ENCODE measurements around the gene CINP. TPM values are rescaled to one million over a fixed set of nuclear protein-coding genes. Genes with fewer than 3 reads are reported as not detected.
"Not testable (repeated sequence)": the region's sequence is repeated elsewhere in the genome, so short reads cannot be mapped to it uniquely, and the experiment has no call there.

The CINP gene
- total RNA-seq, 1 experiment from 2014 or later, result 38.3 TPM

- no peaks in the 10 kb centered on the region for H3K9me3 Mint-ChIP-seq (ENCODE audit: low read depth, unreplicated experiment)
- intact Hi-C loops (cut with micrococcal nuclease; ENCODE audit: unreplicated experiment), result no loop called here
- peaks cover 66% of the 10 kb centered on the region for H3K36me3 Mint-ChIP-seq (ENCODE audit: insufficient read depth, unreplicated experiment)
- H3K27ac Mint-ChIP-seq (ENCODE audit: unreplicated experiment), result no peak overlapping the region
- CTCF ChIA-PET, result no interaction called here
- no peak for DNase-seq
- BruUV-seq (replicated peaks), result no TSS peak
- H3K4me1 Mint-ChIP-seq (ENCODE audit: low read depth, unreplicated experiment), result no peaks in the 10 kb centered on the region
- H3K27me3 Mint-ChIP-seq (ENCODE audit: unreplicated experiment), result no peaks in the 10 kb centered on the region
- TF ChIP-seq, protein P1, sequence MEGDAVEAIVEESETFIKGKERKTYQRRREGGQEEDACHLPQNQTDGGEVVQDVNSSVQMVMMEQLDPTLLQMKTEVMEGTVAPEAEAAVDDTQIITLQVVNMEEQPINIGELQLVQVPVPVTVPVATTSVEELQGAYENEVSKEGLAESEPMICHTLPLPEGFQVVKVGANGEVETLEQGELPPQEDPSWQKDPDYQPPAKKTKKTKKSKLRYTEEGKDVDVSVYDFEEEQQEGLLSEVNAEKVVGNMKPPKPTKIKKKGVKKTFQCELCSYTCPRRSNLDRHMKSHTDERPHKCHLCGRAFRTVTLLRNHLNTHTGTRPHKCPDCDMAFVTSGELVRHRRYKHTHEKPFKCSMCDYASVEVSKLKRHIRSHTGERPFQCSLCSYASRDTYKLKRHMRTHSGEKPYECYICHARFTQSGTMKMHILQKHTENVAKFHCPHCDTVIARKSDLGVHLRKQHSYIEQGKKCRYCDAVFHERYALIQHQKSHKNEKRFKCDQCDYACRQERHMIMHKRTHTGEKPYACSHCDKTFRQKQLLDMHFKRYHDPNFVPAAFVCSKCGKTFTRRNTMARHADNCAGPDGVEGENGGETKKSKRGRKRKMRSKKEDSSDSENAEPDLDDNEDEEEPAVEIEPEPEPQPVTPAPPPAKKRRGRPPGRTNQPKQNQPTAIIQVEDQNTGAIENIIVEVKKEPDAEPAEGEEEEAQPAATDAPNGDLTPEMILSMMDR (IDR thresholded peaks at IDR 0.05; ENCODE audit: unreplicated experiment), result no peak
- no peak overlapping the region for H3K4me3 Mint-ChIP-seq (ENCODE audit: low read depth, unreplicated experiment)
Measured at GRCh38 chr14:102359341-102359740, 3.3 kb downstream of the CINP start.

GRCh38 chr14:102356280-102356679 is 6.4 kb downstream of the CINP start:
- no peaks in the 10 kb centered on the region for H3K4me1 Mint-ChIP-seq (ENCODE audit: low read depth, unreplicated experiment)
- H3K36me3 Mint-ChIP-seq (ENCODE audit: insufficient read depth, unreplicated experiment), result peaks cover 48% of the 10 kb centered on the region
- DNase-seq, result no peak
- CTCF ChIA-PET, result no interaction called here
- no peaks in the 10 kb centered on the region for H3K27me3 Mint-ChIP-seq (ENCODE audit: unreplicated experiment)
- H3K4me3 Mint-ChIP-seq (ENCODE audit: low read depth, unreplicated experiment), result no peak overlapping the region
- H3K27ac Mint-ChIP-seq (ENCODE audit: unreplicated experiment), result no peak overlapping the region
- TF ChIP-seq, protein P1 (IDR thresholded peaks at IDR 0.05; ENCODE audit: unreplicated experiment), result no peak
- BruUV-seq (replicated peaks), result no TSS peak
- intact Hi-C loops (cut with micrococcal nuclease; ENCODE audit: unreplicated experiment), result no loop called here
- no peaks in the 10 kb centered on the region for H3K9me3 Mint-ChIP-seq (ENCODE audit: low read depth, unreplicated experiment)

DNA sequence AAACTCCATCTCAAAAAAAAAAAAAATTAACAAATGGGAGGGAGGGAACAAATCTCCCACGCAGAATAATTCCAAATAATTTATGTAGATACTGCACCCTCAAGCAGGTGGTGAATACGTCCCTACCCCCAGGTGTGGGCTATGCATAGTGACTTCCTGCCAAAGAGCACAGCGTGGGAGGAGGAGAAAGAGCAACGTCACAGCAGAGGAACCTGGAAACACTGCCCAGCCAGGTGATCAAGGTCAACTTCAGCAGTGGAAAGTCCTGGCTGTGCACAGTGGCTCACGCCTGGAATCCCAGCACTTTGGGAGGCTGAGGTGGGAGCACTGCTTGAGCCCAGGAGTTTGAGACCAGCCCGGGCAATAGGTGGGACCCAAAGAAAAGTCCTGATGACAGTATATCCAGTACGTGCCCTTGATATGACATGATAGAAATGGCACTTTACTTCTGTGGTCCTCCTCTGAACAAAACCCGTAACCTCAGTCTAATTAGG is 9.5 kb downstream of the CINP start:
- Mint-ChIP-seq H3K27me3 (ENCODE audit: unreplicated experiment) (no peaks in the 10 kb centered on the region), H3K9me3 (ENCODE audit: low read depth, unreplicated experiment) (no peaks in the 10 kb centered on the region), H3K4me3 (ENCODE audit: low read depth, unreplicated experiment) (no peak overlapping the region), H3K36me3 (ENCODE audit: insufficient read depth, unreplicated experiment) (peaks cover 45% of the 10 kb centered on the region), H3K27ac (ENCODE audit: unreplicated experiment) (no peak overlapping the region), H3K4me1 (ENCODE audit: low read depth, unreplicated experiment) (no peaks in the 10 kb centered on the region)
- TF ChIP-seq, protein P1 (IDR thresholded peaks at IDR 0.05; ENCODE audit: unreplicated experiment), result no peak
- no peak for DNase-seq
- CTCF ChIA-PET, result no interaction called here
- intact Hi-C loops (cut with micrococcal nuclease; ENCODE audit: unreplicated experiment), result no loop called here
- no TSS peak for BruUV-seq (replicated peaks)

- no peak overlapping the region for H3K27ac Mint-ChIP-seq (ENCODE audit: unreplicated experiment)
- no peaks in the 10 kb centered on the region for H3K4me1 Mint-ChIP-seq (ENCODE audit: low read depth, unreplicated experiment)
- DNase-seq, result no peak
- CTCF ChIA-PET, result no interaction called here
- H3K36me3 Mint-ChIP-seq (ENCODE audit: insufficient read depth, unreplicated experiment), result peaks cover 39% of the 10 kb centered on the region
- TF ChIP-seq, protein P1 (IDR thresholded peaks at IDR 0.05; ENCODE audit: unreplicated experiment), result no peak
- no peaks in the 10 kb centered on the region for H3K9me3 Mint-ChIP-seq (ENCODE audit: low read depth, unreplicated experiment)
- no TSS peak for BruUV-seq (replicated peaks)
- H3K27me3 Mint-ChIP-seq (ENCODE audit: unreplicated experiment), result no peaks in the 10 kb centered on the region
- intact Hi-C loops (cut with micrococcal nuclease; ENCODE audit: unreplicated experiment), result no loop called here
- no peak overlapping the region for H3K4me3 Mint-ChIP-seq (ENCODE audit: low read depth, unreplicated experiment)
Measured at GRCh38 chr14:102352213-102352612, 10.5 kb downstream of the CINP start.

DNA sequence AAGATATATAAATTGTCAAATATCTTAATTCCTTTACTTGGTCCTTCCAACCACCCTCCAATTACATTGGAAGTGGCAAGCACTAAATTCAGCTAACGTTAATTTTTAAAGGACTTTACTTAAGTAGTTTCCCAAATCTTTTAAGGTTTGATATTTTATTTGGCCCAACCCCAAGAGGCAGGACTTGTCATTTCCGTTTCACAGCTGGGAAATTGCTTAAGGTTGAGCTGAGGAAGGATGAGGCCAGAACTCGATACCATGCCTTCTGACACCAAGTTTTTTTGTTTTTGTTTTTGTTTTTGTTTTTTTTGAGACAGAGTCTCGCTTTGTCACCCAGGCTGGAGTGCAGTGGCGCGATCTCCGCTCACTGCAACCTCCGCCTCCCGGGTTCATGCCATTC is 11.1 kb downstream of the CINP start:
- CTCF ChIA-PET; H3K27me3 Mint-ChIP-seq (ENCODE audit: unreplicated experiment); H3K27ac Mint-ChIP-seq (ENCODE audit: unreplicated experiment); H3K9me3 Mint-ChIP-seq (ENCODE audit: low read depth, unreplicated experiment); BruUV-seq (replicated peaks); H3K4me3 Mint-ChIP-seq (ENCODE audit: low read depth, unreplicated experiment); DNase-seq; intact Hi-C loops (cut with micrococcal nuclease; ENCODE audit: unreplicated experiment); H3K4me1 Mint-ChIP-seq (ENCODE audit: low read depth, unreplicated experiment): not testable (repeated sequence)
- peaks cover 35% of the 10 kb centered on the region for H3K36me3 Mint-ChIP-seq (ENCODE audit: insufficient read depth, unreplicated experiment)
